Measurements from ENCODE around the gene GABRG3.
"Not testable (repeated sequence)": the region's sequence is repeated elsewhere in the genome, so short reads cannot be mapped to it uniquely, and the experiment has no call there.

GABRG3 gene

DNA sequence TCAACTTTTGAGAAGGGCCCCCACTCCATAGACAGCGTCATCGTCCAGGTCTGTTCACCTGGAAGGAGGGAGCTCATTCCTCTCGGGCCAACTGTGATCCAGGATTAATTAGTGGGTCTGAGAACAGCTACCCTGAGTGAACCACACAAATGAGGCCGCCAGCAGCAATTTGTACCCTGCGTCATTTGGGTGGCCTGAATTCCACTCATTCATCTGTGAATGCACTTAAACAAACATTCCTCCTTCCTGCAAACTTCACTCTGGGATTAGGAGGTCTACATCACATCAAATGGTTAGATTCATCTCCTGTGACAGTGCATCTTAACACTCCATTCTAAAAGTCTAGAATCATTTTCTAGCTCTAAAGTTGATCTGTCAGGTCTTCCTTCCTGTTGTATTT, 201.8 kb downstream of the GABRG3 start:
- in situ Hi-C loops (cut with MboI; ENCODE audit: low sequenced_read_pairs) = no loop called here

DNA sequence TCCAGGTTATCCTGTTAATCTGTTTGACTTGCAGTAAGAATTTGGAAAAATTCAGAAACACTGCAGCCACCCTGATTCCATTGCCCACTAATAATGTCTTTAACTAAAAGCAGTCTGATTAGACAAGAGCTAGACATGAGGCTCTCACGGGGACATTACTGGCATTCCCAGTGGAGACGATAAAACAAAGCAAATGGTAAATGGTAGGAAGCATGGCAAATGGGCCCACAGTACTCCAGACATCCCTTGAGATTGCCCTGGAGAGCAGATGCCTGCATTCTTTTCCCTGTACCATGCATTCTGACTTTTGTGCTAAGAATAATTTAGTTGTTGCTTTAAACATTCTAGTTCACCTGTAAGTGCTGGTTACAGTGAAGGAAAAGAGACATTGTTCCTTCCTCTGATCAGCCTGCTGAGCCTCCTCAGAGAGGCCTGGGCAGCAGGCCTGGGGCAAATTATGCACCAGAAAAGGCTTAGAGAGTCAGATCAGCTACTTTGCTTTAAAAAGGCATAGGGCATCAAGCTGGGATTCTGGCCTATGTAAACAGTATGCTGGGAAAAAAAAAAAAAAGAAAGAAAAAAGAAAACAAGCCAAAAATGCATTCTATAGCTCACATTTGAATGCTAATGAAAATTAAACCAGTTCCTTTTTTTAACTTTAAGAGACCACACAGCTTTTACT, 204.6 kb downstream of the GABRG3 start:
- in situ Hi-C loops (cut with MboI; ENCODE audit: low sequenced_read_pairs) = no loop called here

DNA sequence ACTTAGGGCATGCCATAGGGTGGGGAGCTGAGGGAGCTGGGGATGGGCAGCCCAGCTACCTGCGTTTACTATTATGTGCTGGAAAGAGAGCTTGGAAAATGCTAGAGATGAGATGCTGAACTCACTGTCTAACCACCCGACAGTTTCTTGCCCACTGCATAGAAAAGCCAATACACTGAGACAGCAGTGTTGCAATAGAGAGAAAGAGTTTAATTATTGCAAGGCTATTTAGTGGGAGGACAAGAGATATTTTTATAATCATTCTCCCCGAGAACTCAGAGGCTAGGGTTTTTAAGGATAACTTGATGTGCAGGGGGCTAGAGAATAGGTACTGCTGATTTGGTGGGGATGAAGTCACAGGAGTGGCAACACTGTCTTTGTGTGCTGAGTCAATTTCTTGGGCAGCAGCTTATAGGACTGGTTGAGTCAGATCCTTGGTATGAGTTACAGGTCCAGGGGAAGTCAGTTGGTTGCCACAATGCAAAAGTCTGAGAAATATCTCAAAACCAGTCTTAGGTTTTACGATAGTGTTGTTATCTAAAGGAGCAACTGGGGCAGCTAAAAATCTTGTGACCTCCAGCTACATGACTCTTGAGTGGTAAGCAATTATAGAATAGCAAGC, 205.9 kb downstream of the GABRG3 start:
- in situ Hi-C loops (cut with MboI; ENCODE audit: low sequenced_read_pairs) = no loop called here

DNA sequence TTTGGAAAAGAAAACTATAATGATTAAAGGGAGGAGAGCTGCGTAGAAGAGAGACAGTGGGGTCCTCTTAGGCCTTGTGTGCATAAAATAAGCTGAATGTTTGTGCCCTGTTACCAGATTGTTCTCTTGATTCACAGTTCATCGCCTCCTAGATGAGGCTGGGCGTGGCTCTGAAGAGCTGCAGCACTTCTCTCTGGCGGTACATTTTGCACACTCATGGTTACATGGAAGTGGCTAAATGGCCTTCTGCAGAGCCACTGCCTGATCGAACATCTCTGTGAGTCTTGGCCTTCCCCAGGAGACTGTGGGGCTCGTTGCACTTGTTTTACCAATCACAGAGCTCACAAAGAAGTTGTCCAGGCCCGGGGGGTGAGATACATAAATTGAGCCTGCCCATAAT, 208.8 kb downstream of the GABRG3 start:
- in situ Hi-C loops (cut with MboI; ENCODE audit: low sequenced_read_pairs) = no loop called here

DNA sequence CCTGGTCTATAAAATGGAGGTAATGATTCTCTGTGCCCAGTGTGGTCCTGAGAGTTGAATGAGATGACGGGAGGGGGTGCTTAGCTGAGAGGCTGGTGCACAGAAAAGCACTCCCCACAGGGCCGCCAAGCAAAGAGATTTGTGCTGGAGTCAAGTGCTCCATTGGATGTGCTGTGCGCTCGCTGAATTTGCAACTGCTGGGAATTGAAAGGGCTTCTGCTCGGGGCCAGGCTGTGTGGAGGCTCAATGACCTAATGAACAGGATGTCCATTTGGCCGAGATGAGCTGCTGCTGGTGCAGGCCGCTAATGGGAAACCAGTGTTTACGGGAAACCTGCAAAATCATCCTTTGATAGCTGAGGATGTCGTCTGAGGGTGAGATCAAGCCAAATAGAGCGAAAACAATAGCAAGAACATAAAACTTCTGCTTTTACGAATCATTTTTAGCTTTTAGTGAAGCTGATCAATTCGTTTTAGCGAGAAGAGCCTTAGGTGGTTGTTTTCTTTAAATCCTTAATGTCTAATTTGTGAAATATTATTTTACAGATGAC, 211.7 kb downstream of the GABRG3 start:
- in situ Hi-C loops (cut with MboI; ENCODE audit: low sequenced_read_pairs) = no loop called here

DNA sequence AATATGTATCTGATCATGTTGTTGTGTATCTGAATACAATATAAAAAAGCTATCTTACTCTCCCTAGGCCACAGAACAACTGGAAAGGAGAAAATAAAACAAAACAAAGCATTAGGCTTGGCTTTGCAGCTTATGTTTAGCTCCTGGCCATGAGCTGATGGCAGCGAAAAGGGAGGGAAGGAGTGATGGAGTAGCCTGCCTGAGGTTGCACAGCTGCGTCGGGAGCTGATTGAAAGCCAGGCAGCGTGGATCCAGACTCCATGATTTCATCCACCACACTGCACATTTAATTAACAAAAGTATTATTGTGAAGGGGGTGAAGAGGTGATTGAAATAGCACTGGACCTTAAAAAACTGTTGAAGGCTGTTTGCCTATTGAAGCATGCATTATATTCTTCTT, 212.2 kb downstream of the GABRG3 start:
- in situ Hi-C loops (cut with MboI; ENCODE audit: low sequenced_read_pairs) = no loop called here

DNA sequence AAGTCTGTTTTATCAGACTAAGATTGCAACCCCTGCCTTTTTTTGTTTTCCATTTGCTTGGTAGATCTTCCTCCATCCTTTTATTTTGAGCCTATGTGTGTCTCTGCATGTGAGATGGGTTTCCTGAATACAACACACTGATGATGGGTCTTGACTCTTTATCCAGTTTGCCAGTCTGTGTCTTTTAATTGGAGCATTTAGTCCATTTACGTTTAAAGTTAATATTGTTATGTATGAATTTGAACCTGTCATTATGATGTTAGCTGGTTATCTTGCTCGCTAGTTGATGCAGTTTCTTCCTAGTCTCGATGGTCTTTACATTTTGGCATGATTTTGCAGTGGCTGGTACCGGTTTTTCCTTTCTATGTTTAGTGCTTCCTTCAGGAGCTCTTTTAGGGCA, 220.5 kb downstream of the GABRG3 start:
- in situ Hi-C loops (cut with MboI; ENCODE audit: low sequenced_read_pairs) = not testable (repeated sequence)

DNA sequence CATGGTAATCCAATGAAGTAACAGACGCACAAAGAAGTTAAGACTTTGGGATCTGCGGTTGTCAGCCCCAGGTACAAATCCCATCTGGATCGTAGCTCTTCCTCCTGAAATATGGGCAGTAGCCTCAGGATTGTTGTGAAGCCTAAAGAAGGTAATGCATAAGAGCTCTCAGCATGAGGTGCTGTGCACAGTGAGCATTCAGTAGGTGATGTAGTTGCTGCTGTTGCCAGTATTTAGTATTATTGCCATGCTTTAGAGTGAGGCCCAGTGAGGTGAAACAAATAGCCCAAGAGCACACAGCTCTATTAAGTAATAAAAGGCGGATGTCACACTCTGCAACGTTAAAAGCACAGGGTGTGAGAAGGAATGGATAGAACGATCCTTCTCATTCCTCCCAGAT, 225.7 kb downstream of the GABRG3 start:
- in situ Hi-C loops (cut with MboI; ENCODE audit: low sequenced_read_pairs) = no loop called here

DNA sequence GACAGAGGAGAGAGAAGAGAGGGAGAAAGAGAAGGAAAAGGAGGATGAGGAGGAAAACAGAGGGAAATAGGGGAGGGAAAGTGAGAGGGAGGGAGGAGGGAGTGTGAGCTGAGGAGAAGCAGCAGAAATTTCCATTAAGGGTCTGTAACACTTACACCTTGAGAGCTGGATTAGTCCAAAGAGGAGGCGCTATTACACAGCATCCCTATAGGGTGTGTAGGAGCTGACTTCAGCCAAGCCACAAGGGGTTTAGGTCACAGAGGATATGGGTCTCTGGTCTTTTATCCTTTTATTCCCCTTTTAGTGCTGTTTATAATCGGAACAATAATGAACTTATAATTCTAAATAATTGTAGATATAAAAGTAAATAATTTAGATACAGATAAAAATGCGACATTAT, 230.4 kb downstream of the GABRG3 start:
- in situ Hi-C loops (cut with MboI; ENCODE audit: low sequenced_read_pairs) = no loop called here

DNA sequence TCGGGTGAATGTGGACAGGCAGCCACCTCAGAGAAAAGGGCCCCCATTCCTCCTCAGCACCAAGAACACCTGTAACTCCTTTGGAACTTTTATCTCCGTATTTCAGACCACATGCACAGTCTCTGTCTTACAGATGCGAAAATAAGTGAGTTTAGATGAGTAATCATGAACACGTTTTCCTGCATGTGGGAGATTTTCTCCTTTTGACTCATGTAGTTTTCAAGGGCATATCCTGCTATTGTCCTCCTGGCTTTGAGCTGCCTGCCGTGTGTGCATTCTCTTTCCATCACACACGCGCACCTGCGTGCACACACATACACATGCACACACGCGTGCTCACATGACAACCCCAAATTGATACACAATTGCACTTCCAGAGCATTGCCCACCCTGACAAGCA, 239.2 kb downstream of the GABRG3 start:
- in situ Hi-C loops (cut with MboI; ENCODE audit: low sequenced_read_pairs) = no loop called here

DNA sequence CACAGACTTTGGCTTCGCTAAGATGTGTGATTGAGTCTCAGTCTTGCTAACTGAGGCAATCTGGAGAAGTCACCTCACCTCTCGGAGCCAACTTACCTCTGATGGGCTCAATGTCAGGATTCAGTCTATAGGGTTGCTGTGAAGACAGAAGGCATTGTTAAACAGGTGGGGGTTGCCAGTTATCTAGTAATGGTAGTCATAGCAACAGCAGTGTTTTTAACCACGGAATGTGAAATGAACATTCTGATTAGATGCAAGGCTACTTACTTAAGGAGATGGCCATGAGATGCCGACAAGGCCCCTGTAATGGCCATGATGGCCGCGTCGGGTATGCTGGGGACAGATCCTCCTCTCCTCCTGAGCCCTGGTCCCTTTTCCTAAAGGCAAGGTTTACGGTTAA, 243.1 kb downstream of the GABRG3 start:
- in situ Hi-C loops (cut with MboI; ENCODE audit: low sequenced_read_pairs) = no loop called here

DNA sequence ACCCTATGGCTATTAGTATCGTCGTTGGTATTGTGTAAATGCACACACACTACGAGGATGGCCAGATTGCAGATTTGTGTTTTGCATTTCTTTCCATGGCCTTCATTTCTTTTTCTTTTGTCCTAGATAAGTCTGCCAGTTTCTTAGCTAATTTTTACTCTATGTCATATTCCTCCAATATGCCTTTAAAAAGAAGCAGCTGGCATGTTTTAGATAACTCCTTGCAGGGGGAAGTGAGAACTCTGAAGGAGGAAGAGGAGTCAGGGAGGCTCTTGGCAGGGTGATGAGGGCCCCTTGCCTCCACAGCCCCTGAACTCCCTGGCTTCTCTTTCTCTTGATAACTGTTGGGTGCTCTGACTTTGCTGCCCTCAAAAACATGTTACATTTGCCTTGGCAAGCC, 244.0 kb downstream of the GABRG3 start:
- in situ Hi-C loops (cut with MboI; ENCODE audit: low sequenced_read_pairs) = no loop called here

DNA sequence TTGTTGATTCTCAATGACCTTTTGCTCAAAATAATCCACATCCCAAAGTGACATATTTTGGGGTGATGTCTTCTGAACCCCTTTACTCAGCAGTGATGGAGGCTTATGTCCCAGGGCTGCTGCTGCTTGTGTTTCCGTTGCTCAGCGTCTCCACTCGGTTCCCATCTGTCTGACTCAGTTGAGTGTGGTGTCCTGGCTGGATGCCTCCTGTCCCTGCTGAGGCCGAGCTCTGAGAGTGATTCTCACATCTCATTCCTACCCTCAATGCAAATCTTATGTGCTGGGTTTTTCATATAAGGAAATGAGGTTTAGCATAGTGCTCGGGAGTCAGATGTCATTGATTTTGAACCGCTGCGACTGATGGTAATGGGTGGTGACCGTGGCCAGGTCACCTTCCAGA, 247.4 kb downstream of the GABRG3 start:
- in situ Hi-C loops (cut with MboI; ENCODE audit: low sequenced_read_pairs) = no loop called here

DNA sequence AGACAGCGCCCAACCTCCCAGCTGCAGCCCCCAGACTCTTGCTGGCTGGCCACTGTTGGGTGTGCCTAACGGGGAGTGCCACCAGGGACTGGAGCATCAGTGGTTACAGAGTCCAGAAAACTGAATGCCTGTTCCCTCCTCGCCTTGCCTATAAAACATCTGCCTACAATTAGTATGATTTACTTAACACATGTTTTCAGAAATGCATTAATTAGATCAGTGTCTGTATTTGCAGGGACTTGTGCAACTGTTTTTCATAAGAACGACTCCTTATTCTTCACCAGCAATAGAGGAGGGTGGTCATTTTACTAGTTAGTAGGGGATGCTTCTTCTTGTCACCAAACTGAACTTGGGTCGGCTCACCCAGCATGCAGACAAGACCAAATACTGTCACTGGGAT, 248.7 kb downstream of the GABRG3 start:
- in situ Hi-C loops (cut with MboI; ENCODE audit: low sequenced_read_pairs) = no loop called here

DNA sequence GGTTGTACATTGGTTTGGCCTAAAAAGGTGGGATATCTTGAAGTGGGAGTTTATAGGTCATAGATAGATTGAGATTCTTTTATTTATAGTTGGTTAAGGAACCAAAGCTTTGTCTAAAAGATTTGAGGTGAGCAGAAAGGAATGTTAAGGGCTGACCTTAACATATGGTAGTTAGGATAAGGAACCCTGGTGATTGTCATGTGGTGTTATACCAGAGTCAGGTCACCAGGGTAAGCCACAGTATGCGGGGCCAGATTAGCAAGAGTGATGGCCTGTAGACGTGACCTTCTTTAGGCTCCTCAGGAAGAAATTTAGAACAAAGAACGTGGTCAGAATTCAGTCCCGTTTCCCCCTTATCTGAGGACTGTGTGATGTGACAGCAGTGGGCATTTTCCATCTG, 249.2 kb downstream of the GABRG3 start:
- in situ Hi-C loops (cut with MboI; ENCODE audit: low sequenced_read_pairs) = no loop called here

DNA sequence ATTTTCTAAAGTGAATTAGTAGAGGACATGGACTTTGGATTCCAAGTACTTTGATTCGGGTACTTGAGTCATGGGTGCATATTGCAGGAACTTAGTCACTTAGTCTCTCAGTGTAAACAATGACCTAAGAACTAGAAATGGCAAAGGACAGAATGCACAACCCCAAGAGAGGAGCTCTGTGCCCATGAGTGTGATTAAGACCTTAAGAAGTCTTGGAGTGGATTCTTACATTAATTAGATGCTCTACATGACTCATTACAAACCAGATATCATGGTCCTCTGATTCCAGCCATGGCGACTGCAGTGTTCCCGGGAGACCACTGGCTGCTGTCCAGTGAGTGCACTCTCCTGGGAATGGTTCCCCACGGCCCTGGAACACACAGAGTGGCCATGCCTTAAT, 251.5 kb downstream of the GABRG3 start:
- in situ Hi-C loops (cut with MboI; ENCODE audit: low sequenced_read_pairs) = no loop called here

DNA sequence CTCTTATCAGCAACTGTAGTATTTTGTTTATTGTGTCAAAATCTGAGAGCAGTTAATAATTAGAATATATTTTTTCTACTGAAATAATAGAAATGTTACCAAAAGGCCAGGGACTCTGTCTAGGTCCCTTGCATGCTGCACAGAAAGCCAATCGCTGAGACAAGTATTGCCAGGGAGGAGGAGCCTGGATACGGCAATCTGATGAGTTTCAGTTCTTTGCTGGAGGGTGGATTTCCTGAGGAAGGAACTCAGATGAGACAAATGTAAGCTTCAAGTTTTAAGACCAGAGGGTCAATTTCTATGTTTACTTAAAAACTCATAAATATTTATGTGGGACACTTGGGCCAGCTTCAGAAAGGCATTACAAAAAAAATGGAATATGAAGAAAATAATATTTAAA, 252.2 kb downstream of the GABRG3 start:
- in situ Hi-C loops (cut with MboI; ENCODE audit: low sequenced_read_pairs) = no loop called here

DNA sequence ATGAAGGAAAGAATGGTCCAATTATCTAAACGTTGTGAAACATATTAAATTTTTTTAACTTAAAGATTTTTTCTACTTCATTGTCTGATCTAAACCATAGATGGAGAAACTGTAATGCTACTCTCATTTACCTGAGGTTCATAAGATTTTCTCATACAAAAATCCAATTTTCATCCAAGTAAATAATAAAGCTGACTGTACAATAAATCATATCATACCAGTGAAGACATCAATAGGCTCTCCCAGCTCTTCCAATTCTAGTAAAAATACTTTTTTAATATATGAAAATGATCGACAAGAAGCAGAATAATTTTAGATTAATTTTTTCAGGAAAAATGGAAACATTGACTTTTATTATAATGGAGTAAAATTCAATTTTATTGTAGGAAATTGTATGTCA, 260.8 kb downstream of the GABRG3 start:
- in situ Hi-C loops (cut with MboI; ENCODE audit: low sequenced_read_pairs) = no loop called here

DNA sequence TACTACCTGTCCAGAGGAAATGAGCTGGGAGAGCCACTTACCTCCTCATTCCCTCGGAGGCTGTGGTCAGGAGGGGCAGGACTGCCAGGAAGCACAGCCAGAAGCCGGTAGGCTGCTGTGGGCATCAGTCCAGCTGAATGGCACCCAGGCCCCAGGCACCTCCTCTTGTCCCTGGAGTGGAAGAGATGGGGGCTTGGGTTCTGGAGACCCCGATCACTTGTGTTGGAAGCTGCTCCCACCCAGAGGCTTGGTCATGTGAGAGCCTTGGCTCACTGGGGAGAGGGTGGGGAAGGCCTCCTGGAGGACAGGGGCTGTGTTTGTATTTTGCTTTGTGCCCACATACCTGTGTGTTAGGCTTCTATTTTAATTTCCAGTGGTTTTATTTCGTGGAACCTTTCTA, 261.9 kb downstream of the GABRG3 start:
- in situ Hi-C loops (cut with MboI; ENCODE audit: low sequenced_read_pairs) = no loop called here

DNA sequence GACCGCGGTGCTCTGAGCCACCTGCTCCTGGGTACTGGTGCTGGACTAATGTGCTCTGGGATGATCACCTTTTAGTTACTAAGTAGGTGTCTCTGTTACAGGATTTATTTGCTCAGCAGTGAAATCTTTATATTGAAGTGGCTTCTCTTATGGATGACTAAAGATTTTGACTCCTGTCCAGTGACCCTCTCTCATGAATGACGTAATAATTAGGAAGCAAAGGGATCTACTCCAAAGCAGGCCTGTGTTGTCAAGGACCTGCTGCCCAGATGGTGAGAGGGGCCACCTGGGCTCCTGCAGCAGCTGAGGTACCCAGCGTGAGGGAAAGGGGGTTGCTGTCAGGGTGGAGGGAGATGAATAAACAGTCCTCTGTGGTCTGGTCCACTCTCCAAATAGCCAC, 263.6 kb downstream of the GABRG3 start:
- in situ Hi-C loops (cut with MboI; ENCODE audit: low sequenced_read_pairs) = no loop called here

DNA sequence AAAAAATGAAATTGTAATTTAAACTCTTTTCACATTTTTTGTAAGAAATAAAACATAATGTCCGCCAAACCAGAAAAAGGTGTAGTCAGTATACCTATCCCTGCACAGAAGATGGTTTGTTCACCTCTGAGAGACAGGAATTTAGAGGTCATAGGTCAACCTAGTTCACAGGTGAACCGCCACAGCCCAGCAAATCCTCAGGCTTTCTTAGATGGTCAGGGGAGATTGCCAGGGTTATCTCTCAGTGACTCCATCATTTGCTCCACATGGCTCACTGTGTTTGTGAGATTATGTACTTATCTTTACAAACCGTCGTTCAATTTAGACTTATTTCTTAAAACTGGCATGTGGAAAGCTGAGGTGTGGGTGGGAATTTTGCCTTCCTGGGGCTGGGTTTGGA, 264.2 kb downstream of the GABRG3 start:
- in situ Hi-C loops (cut with MboI; ENCODE audit: low sequenced_read_pairs) = no loop called here

DNA sequence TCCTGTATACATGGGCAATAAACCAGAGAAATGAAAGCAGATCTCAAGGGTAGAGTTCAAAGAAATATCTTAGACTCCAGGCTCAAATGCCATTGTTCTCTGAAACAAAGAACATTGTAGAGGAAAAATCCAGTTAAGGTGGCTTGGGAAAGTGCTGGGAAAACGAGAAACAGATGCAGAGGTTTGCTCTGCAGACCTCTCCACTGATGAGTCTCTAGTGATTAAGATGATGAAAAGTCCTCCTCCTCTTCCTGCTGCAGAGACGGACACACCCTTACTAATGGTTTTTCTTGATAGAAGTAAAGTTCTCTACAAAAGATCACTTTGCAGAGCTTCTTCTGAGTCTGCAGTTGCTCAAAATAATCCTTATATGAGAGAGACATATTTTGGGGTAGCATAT, 264.7 kb downstream of the GABRG3 start:
- in situ Hi-C loops (cut with MboI; ENCODE audit: low sequenced_read_pairs) = no loop called here

Data from hTERT RPE-1 (cell line).